Limb (tissue), 2 donors: ENCODE data around the gene DBF4.

Source experiments
- DNase-seq, 2 donors: peaks; one replicate each; pipeline ENCODE4 v3.0.0-alpha.2; 2016; ENCODE audit errors: extremely low spot score in 2 of 2

The DBF4 gene

GRCh38 chr7:87948371-87948770 lies 72.1 kb downstream of the DBF4 start:
- DNase-seq, result no peak
